Suprapubic skin (tissue), 3 donors: ENCODE data around the gene CADPS2.

Source experiments
- CTCF ChIP-seq, 2 donors: fragments of 200-600 bp in 1 of 2; fragments of 450-650 bp in 1 of 2; sonication (generic) in 1 of 2; IDR thresholded peaks; one replicate each; pipeline ENCODE4 v1.5.1; 2016 to 2019; ENCODE audit warnings: antibody characterized with exemption in 2 of 2, mild to moderate bottlenecking in 1 of 2, moderate library complexity in 1 of 2
- POLR2A ChIP-seq, 2 donors: fragments of 450-650 bp; IDR thresholded peaks; one replicate each; pipeline ENCODE4 v1.6.1; 2017; ENCODE audit warnings: antibody characterized with exemption in 2 of 2, mild to moderate bottlenecking in 2 of 2, moderate library complexity in 2 of 2

GRCh38 chr7:122544463-122544862, 341.8 kb downstream of the CADPS2 start:
- no peak for TF ChIP-seq CTCF (IDR thresholded peaks at IDR 0.05)
- no peak for TF ChIP-seq POLR2A (IDR thresholded peaks at IDR 0.05)
